Measurements from ENCODE around the gene COL9A3. TPM values are rescaled to one million over a fixed set of nuclear protein-coding genes. Genes with fewer than 3 reads are reported as not detected.

COL9A3 gene
- total RNA-seq, 2 experiments from 2014 or later = not detected

DNA sequence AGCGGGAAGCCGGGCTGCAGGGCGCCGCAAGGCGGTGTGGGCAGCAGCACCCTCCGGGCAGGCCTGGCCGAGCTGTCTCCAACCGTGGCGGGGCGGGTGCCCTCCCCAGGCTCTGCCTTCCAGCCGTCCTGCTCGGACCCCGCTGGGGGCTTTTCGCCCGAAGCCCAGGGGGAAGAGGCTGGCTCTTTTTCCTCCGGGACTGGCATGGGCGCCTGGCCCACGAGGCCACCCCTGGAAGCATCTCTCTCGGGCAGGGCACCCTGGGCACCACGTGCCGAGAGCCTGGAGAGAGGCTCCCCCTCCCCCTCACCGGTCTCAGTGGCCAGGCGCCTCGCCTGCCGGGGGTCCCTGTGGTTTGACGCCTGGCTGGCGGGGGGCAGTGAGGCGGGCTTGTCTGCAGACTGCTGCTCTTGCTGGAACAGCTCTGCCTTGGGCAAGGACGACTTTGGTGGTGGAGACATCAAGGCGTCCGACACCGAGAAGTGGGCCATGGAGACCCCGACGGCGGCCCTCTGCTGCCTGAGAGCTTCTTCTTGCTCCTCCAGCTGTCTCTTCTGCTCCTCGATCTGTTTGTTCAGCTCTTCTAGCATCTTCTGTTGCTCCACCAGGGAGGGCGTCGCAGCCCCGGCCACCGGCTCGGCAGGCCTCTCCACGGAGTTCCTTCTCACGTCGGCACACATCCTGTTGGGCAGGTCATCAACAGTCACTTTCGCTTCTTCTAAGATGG, 64.2 kb downstream of the COL9A3 start:
- POLR2A ChIA-PET = no interaction called here
- CTCF ChIA-PET = interaction anchor here (0.5 kb wide), 1 partner anchor 12 kb away, joined by 3 read pairs; no protein-coding TSS in a partner anchor

DNA sequence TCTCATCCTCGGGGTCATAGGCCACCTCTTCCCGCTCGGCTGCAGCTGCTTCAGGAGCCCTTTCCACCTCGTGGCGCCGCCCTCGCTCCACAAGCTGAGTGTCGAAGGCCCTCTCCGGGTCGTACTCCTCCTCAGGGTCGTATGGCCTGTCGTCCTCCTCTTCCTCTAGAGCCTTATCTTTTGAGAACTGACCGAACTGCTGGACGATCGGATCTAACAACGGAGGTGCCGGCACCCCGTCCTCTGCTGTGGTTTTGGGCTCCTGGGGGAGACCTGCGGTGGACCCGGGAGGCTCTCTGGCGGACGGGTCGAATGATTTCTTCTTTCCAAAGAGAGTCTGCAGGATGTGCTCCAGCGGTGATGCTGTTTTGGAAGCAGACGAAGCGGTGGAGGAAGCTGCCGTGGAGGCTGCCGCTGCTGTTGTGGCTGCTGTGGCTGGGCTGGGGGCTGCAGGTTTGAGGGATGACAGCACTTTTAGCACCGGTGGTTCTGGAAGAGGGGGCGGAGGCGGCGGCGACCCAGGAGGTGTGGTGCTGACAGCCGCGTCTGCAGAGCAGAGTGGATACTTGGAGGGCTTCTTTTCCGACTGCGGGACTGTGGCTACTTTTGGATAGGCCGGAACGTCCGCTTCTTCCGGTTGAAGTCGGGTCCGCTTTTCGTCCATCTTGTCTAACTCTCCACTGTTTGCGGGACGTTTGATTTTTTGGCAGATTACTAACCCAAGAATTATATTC, 65.0 kb downstream of the COL9A3 start:
- ChIA-PET CTCF (interaction anchor here (0.5 to 1.4 kb wide), 3 partner anchors 12 to 18 kb away, joined by 3 to 4 read pairs (median 3); no protein-coding TSS in a partner anchor), POLR2A (interaction anchor here (0.6 kb wide), 1 partner anchor 59 kb away, joined by 3 read pairs; no protein-coding TSS in a partner anchor)

DNA sequence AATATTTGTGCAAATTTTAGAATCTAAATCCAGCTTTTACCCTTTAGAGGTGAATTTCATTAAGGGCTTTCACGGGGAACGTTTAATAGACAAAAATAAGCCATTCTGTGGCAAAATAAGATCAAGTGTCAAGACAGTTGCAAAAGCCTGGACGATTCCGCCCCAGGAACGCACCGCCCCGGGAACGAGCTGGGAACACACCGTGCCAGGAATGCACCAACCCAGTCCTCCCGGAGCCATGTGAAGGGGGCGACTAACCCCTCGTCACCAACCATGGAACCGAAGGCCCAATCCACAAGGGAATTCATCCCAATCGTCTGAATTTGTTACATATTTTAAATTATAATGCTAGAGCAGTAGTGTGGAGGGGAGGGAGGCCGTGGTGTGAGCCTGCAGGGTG, 65.6 kb downstream of the COL9A3 start:
- POLR2A ChIA-PET = interaction anchor here (0.6 kb wide), 1 partner anchor 60 kb away, joined by 3 read pairs; no protein-coding TSS in a partner anchor
- CTCF ChIA-PET = interaction anchor here (1.0 to 1.4 kb wide), 2 partner anchors 15 to 17 kb away, joined by 3 to 4 read pairs; no protein-coding TSS in a partner anchor

DNA sequence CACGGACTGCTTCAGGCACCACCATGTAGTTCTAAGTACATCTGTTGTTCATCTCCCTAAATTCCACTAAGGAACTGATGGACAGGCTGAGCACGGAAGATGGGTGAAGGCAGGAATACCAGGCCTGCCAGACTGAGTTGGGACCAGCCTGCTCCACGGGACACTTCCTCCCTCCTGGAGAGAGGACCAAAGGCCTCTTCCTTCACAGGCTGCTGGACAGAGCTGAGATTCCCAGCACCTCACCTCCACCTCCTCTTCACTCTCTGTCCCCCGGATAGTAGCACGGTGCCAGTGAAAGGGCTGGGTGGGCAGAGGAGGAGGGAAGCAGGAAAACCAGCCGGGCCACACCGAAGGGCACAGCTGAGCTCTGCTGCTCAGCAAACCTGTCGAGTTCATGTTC, 67.7 kb downstream of the COL9A3 start:
- ChIA-PET POLR2A (no interaction called here), CTCF (interaction anchor here (0.8 kb wide), 1 partner anchor 18 kb away, joined by 4 read pairs; no protein-coding TSS in a partner anchor)

DNA sequence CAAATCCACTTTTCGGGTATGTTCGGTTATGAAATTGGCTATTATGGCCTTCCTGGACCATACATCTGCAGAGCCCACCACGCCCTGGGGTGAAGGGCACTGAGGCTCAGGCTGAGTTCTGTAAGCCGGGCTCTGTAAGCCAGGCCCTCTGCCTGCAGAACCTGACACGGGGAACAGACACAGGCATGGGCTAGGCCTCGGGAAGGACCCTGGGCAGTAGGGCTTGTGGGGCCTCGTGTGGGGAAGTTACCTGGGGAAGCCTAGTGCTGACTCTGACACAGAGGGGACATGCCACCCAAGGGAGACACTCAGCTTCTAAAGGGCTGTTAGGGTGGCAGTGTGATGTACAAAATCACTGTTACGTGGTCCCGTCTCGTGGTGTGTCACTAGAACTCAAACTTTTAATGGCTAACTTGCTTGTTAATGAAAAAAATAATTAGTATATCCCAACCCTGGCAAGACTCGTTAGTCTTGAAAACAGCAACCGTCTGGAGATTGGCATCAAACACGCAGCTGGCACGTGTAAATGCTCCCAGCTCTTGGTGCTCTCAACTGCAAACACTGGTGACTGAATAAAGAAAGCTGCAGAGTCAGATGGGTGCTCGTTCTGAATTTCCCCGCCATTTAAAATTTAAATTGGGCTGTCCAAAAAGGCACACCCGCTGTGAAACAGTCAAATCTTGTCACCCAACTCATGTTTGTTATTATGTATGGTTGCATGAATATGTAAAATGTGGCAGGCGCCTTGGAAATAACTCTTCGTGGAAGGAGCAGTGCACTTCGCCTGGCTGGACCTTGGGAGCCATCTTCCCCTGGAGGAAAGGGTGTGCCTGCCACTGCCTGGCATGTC, 68.4 kb downstream of the COL9A3 start:
- CTCF ChIA-PET = interaction anchor here (0.8 kb wide), 1 partner anchor 17 kb away, joined by 4 read pairs; no protein-coding TSS in a partner anchor
- POLR2A ChIA-PET = no interaction called here

DNA sequence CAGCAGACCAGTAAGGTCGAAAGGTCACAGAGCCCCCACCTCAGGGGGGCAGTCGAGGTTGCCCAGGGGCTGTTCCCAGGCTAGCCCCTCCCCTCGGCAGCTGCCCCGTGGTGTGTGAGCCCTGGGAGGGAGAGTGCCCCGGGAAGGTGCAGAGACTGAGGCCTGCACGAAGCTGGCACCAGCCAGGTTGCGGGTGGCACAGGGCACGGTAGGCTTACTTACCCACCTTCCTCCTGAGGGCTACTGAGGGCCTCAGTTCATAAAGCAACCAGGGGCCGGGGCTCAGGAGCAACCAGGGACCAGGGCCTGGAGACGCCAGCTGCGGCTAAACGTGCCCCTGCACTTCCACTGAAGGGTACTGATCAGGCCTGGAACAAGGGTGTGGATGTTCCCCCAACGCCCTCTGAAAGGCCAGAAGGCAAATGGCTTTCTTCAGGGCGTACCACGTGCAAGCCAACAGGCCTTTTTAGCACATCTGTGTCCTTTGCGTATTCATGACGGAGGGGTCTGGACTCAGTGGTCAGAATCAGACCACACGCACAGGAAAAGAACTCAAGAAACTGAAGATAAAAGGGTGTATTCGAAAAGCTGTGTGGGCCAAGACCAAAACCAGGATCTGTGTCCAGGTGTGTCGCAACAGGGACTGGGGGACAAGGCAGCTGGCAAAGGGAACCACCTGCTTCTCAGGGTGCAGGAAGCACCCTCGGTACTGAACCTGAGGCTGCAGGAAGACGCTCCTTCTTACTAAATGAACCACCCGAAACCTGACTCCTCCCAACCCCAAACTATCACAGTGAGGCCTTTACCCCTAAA, 69.3 kb downstream of the COL9A3 start:
- CTCF ChIA-PET = interaction anchor here (2.3 kb wide), 1 partner anchor 21 kb away, joined by 6 read pairs; no protein-coding TSS in a partner anchor
- POLR2A ChIA-PET = no interaction called here

DNA sequence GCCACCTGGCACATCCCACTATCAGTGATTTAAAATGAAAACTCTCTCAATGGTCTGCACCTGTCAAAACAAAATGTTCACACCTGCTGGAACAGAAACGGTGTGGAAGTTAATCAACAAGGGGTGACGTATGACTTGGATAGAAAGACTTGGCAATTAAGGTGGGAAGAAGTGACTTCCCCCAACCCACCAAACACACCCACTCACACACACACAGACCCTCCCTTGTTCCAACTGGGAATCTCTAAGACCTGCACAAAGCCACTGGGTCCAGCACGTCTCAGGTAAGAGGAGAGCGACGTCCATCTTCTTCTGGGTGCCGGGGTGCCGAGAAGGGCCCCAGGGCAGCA, 69.8 kb downstream of the COL9A3 start:
- ChIA-PET CTCF (interaction anchor here (2.3 kb wide), 1 partner anchor 21 kb away, joined by 6 read pairs; no protein-coding TSS in a partner anchor), POLR2A (no interaction called here)

DNA sequence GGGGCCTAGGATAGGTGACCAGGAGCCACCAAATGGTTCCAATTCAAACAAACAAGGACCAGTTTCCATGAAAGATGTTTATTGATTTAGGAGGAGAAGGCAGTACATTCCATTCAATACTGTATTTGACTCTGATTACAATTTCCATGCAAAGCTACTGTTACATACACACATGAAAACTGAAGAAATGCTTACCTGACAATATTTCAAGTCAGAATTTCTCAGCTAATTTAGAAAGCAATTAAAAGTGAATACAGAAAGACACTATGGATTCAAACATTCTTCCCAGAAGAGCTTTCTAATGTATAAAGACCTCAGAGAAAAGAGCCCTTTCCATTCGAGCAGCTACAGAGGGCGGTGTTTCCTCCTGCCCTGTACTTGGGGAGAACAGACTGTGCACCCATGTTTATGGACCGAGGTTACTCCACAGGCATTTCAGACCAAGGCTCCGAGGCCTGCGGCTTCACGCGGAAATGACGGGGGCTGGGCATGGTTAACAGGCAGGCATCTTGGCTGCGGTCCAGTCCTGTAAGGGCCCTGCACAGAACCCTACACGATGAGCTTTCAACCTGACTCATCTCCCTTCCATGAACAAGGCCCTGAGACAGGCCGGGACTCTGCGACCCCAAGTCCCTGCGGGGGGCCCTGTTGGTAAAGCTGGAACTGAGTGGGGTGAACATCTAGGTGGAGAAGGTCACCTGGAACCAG, 70.5 kb downstream of the COL9A3 start:
- CTCF ChIA-PET = interaction anchor here (0.9 to 2.3 kb wide), 2 partner anchors 10 to 20 kb away, joined by 3 to 6 read pairs; no protein-coding TSS in a partner anchor
- POLR2A ChIA-PET = no interaction called here

DNA sequence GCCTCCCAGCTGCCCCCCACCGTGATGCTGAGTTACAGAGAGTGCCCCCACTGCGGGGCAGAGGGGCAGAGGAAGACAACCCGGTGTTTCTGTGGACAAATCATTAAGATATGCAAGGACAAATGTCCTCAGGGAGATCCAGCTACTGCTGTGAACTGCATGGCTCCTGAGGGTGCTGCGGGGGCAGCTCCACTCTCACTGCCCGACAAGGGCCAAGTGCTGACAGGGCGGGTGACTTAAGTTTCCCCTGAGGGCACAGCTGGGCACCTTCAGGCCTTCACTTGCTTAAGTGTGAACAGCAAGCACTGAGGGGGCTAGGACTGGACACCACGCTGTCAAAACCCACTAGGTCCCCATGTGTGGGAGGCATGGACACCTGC, 71.0 kb downstream of the COL9A3 start:
- CTCF ChIA-PET = interaction anchor here (0.9 to 2.3 kb wide), 2 partner anchors 10 to 20 kb away, joined by 3 to 6 read pairs; no protein-coding TSS in a partner anchor
- POLR2A ChIA-PET = no interaction called here

DNA sequence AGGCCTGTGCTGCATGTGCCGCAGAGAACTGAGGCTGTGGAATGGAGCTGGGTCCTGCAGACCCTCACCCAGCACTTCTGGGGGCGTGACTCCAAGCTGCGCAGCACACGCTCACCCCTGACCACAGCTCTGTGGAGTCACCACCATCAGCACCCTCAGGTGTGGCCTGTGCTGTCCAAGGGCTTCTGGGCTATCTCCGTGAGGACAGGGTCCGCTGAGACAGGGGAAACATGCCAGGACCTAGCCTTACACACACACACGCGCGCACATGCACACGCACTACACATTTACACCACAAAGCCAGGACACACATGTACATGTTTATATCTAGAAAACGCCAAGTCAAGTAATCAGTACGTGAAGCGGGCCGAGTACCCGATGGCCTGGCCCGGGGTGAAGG, 71.6 kb downstream of the COL9A3 start:
- POLR2A ChIA-PET = no interaction called here

DNA sequence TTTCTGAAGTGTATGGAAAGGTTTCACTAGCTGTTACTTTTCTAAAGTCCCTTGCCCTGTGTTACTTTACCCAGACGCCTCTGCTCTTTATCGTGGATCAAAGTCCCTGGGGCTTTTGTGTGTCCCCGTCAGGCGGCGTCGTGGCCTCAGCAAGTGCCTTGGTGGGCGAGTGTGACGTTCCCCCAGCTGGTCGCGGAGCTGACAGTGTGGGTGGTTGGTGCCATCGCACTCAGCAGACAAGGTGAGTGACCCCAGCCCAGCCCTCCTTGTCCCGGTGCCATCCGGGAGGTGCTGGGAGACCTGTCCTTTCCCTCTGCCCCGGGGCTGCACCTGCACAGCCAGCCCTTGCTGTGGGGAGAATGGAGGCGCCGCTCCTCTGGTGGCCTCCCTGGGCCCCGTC, 72.1 kb downstream of the COL9A3 start:
- ChIA-PET CTCF (no interaction called here), POLR2A (no interaction called here)

More for the DNA sequence above, 71.6 kb downstream of the COL9A3 start:
- CTCF ChIA-PET = no interaction called here

DNA sequence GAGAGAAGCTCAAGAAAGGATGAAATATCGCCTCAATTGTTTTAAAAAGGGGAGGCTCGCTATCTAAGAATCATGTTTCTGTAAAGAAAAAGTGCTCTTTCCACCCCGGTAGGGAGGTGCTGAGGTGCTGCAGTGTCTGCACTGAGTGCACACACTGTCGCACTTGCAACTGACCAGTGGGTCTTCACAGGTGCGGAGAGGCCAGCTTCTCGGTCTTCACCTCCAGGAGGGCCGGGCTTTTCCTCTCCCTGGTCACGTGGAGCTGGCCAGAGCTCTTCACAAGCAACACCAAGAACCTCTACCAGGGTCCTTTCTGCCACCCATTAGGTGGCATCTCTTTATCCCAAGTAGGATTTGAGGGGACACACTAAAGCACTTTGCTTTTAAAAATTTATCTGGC, 72.6 kb downstream of the COL9A3 start:
- CTCF ChIA-PET = interaction anchor here (1.9 kb wide), 1 partner anchor 120 kb away, joined by 4 read pairs; no protein-coding TSS in a partner anchor
- POLR2A ChIA-PET = no interaction called here

DNA sequence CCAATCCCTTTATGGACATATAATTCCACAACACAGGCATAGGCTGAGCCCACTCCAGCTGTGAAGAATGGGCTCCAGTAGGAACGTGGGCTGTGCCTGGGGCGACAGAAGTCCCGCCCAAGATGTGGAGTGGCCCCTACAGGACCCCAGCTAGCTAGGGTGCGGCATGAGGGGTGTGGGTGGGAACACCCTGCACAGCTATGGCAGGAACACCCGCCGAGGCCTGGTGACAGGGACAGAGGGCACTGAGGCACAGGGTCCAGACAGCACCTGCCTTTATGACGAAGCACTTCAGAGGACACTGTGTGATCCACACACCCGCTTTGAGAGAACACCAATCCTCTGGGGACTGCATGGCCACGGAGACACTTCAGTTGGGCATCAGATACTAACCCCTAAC, 73.0 kb downstream of the COL9A3 start:
- ChIA-PET CTCF (interaction anchor here (1.9 kb wide), 1 partner anchor 119 kb away, joined by 4 read pairs; no protein-coding TSS in a partner anchor), POLR2A (no interaction called here)

DNA sequence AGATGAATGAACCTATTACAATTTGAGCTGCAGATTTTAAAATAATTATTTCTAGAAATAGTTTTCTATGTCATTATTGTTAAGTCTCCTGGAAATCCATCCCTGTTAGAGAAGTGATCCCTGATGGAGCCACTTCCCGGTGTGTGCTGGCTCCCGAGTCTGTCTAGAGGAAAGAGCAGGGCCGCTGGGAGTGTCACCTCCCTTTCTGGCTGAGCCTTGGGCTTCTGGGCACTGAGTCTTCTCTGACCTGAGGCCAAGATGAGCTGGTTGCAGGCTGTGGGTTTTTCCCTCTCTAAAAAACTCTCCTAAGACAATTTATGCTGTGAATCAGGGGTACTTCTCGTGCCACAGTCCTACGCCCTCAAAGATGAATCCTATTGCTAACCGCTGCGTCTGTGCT, 73.6 kb downstream of the COL9A3 start:
- POLR2A ChIA-PET = no interaction called here
- CTCF ChIA-PET = interaction anchor here (1.9 kb wide), 1 partner anchor 119 kb away, joined by 4 read pairs; no protein-coding TSS in a partner anchor

Measured in activated CD8-positive, alpha-beta memory T cell treated with anti-CD3 and anti-CD28 coated beads for 36 hours (primary cell).